OCI-LY7 (cell line): Measurements from ENCODE around the gene OR7C1. TPM values are rescaled to one million over a fixed set of nuclear protein-coding genes. Genes with fewer than 3 reads are reported as not detected.

Source experiments
- BruUV-seq: library from RNA; stranded (reverse); fragments of 400-500 nt; replicated peaks from 2 replicates; lab custom pipeline; 2021; lab: Mats Ljungman, UMichigan
- CTCF ChIA-PET: fragments of 300-600 bp; sonication (Branson Sonifier 250); formaldehyde crosslinking; loops from one replicate; lab custom pipeline; 2022; ENCODE audit warnings: antibody characterized with exemption; ENCODE audit not compliant: unreplicated experiment; lab: Charles Lee
- POLR2A ChIA-PET: fragments of 300-600 bp; sonication (Branson Sonifier 250); formaldehyde crosslinking; loops from one replicate; lab custom pipeline; 2022; ENCODE audit warnings: antibody characterized with exemption; lab: Charles Lee
- DNase-seq: peaks from one replicate; pipeline ENCODE4 v3.0.0-alpha.2; 2015; ENCODE audit warnings: low spot score
- H2AFZ ChIP-seq: fragments of 200-600 bp; sonication (generic), shearing (Covaris generic); 2 replicates; pipeline ENCODE4 v1.6.1; 2014; ENCODE audit warnings: mild to moderate bottlenecking, antibody characterized with exemption, low read length, moderate library complexity
- H3K27ac ChIP-seq: fragments of 200-600 bp; sonication (generic); 2 replicates; pipeline ENCODE4 v1.5.1; 2014; ENCODE audit warnings: mixed run types, low read depth, mild to moderate bottlenecking, moderate library complexity, low read length, inconsistent platforms; ENCODE audit not compliant: poor library complexity, severe bottlenecking
- H3K36me3 ChIP-seq: fragments of 200-600 bp; sonication (generic); 2 replicates; pipeline ENCODE4 v1.6.1; 2014; ENCODE audit warnings: mild to moderate bottlenecking, antibody characterized with exemption, low read length, moderate library complexity, mixed read lengths; ENCODE audit not compliant: insufficient read depth
- H3K4me1 ChIP-seq: fragments of 200-600 bp; sonication (generic); 2 replicates; pipeline ENCODE4 v1.5.1; 2014; ENCODE audit warnings: mild to moderate bottlenecking, low read length; ENCODE audit not compliant: insufficient read depth, poor library complexity, severe bottlenecking
- H3K4me2 ChIP-seq: fragments of 200-600 bp; sonication (generic); 2 replicates; pipeline ENCODE4 v1.6.1; 2014; ENCODE audit warnings: mild to moderate bottlenecking, low read length
- H3K4me3 ChIP-seq: fragments of 200-600 bp; sonication (generic); 2 replicates; pipeline ENCODE4 v1.5.1; 2014; ENCODE audit warnings: mild to moderate bottlenecking, low read depth, low read length; ENCODE audit not compliant: poor library complexity, severe bottlenecking
- H3K79me2 ChIP-seq: fragments of 200-600 bp; sonication (generic); 2 replicates; pipeline ENCODE4 v1.6.1; 2016; ENCODE audit warnings: low read depth, mild to moderate bottlenecking, low read length, moderate library complexity, mixed read lengths; ENCODE audit not compliant: insufficient read depth
- H3K9me2 ChIP-seq: fragments of 200-600 bp; sonication (generic); 2 replicates; pipeline ENCODE4 v1.6.1; 2016; ENCODE audit warnings: mild to moderate bottlenecking, low read length, mixed read lengths; ENCODE audit not compliant: insufficient read depth
- H3K9me3 ChIP-seq: fragments of 200-600 bp; sonication (generic); 2 replicates; pipeline ENCODE4 v1.6.1; 2014; ENCODE audit warnings: mild to moderate bottlenecking, mixed run types, low read length, mixed read lengths
- H4K20me1 ChIP-seq: fragments of 200-600 bp; sonication (generic); 2 replicates; pipeline ENCODE4 v1.6.1; 2014; ENCODE audit warnings: mild to moderate bottlenecking, antibody characterized with exemption, low read length, moderate library complexity, mixed read lengths; ENCODE audit not compliant: insufficient read depth
- EZH2phosphoT487 ChIP-seq: fragments of 200-600 bp; sonication (generic); IDR thresholded peaks from 2 replicates; pipeline ENCODE4 v1.6.1; 2018; ENCODE audit warnings: low read depth, borderline replicate concordance, mild to moderate bottlenecking, mixed run types, antibody characterized with exemption, low read length, moderate library complexity, mixed read lengths
- intact Hi-C: fragments of 100-400 bp; cut with micrococcal nuclease; formaldehyde crosslinking; loops from one replicate; pipeline ENCODE4 v1.10.0; 2022; ENCODE audit not compliant: unreplicated experiment
- total RNA-seq, 2 experiments: library from RNA; depleted of rRNA in 1 of 2; stranded (reverse); fragments of >200 nt in 1 of 2; shearing (Covaris generic) in 1 of 2; gene quantifications; 2 replicates each; pipeline ENCODE4 v1.2.3, GENCODE V29; 2014 to 2022
- TF ChIP-seq, protein P1 (sequence below): fragments of 200-600 bp; sonication (generic); conservative IDR thresholded peaks from 2 replicates; pipeline ENCODE4 v1.5.1; 2014; ENCODE audit warnings: mild to moderate bottlenecking, antibody characterized with exemption, low read length, moderate library complexity, mixed read lengths

The OR7C1 gene
- total RNA-seq, 2 experiments from 2014 or later: not detected

DNA sequence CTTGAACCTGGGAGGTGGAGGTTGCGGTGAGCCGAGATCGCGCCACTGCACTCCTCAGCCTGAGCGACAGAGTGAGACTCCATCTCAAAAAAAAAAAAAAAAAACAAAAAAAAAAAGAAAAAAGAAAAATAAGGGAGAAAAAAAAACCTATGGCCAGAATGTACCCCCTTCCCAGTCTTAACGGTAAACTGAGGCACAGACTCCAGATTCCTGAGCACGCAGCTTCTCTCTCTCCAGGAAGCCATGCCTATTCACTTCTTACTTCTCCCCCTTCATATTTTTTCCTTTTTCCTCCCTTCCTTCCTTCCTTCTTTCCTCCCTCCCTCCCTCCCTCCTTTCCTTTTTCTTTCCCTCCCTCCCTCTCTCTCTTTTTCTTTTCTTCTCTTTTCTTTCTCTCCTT lies 62.0 kb downstream of the OR7C1 start:
- H2AFZ ChIP-seq: no peak overlapping the region
- H3K27ac ChIP-seq: no peak overlapping the region
- no TSS peak for BruUV-seq
- H3K9me3 ChIP-seq: no peaks in the 10 kb centered on the region
- DNase-seq: no peak
- H3K79me2 ChIP-seq: no peaks in the 10 kb centered on the region
- no peak overlapping the region for H3K4me3 ChIP-seq
- peaks cover 5% of the 10 kb centered on the region for H3K4me1 ChIP-seq
- POLR2A ChIA-PET: interaction anchor here (0.6 kb wide), 1 partner anchor 100 kb away, joined by 4 read pairs; no protein-coding TSS in a partner anchor
- no peaks in the 10 kb centered on the region for H4K20me1 ChIP-seq
- H3K4me2 ChIP-seq: no peak overlapping the region
- no peaks in the 10 kb centered on the region for H3K9me2 ChIP-seq
- TF ChIP-seq, protein P1, sequence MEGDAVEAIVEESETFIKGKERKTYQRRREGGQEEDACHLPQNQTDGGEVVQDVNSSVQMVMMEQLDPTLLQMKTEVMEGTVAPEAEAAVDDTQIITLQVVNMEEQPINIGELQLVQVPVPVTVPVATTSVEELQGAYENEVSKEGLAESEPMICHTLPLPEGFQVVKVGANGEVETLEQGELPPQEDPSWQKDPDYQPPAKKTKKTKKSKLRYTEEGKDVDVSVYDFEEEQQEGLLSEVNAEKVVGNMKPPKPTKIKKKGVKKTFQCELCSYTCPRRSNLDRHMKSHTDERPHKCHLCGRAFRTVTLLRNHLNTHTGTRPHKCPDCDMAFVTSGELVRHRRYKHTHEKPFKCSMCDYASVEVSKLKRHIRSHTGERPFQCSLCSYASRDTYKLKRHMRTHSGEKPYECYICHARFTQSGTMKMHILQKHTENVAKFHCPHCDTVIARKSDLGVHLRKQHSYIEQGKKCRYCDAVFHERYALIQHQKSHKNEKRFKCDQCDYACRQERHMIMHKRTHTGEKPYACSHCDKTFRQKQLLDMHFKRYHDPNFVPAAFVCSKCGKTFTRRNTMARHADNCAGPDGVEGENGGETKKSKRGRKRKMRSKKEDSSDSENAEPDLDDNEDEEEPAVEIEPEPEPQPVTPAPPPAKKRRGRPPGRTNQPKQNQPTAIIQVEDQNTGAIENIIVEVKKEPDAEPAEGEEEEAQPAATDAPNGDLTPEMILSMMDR: no peak
- no peak for TF ChIP-seq EZH2phosphoT487
- intact Hi-C loops: no loop called here
- CTCF ChIA-PET: no interaction called here
- no peaks in the 10 kb centered on the region for H3K36me3 ChIP-seq

DNA sequence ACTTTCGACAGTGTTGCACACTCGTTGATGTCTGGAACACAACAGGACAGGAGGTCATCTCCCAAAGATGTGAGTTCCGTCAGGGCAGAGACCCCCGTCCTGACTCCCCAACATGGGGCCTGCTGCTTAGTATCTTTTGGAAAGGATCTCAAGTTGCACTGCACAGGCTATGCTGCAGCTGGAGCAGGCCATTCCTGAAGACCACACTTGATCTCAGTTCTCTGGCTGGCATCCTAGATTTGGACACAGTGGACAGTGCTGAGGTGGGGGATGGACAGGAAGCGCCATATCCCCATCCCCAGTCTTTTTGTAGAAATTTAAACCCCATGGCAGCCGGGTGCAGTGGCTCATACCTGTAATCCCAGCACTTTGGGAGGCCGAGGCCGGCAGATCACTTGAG lies 62.5 kb downstream of the OR7C1 start:
- peaks cover 5% of the 10 kb centered on the region for H3K4me1 ChIP-seq
- ChIA-PET POLR2A (no interaction called here), CTCF (no interaction called here)
- no peaks in the 10 kb centered on the region for H3K9me3 ChIP-seq
- H2AFZ ChIP-seq: no peak overlapping the region
- TF ChIP-seq EZH2phosphoT487: no peak
- TF ChIP-seq, protein P1: no peak
- H4K20me1 ChIP-seq: no peaks in the 10 kb centered on the region
- no TSS peak for BruUV-seq
- intact Hi-C loops: no loop called here
- H3K36me3 ChIP-seq: no peaks in the 10 kb centered on the region
- H3K4me2 ChIP-seq: no peak overlapping the region
- no peak for DNase-seq
- no peak overlapping the region for H3K4me3 ChIP-seq
- no peak overlapping the region for H3K27ac ChIP-seq
- H3K79me2 ChIP-seq: no peaks in the 10 kb centered on the region
- no peaks in the 10 kb centered on the region for H3K9me2 ChIP-seq

DNA sequence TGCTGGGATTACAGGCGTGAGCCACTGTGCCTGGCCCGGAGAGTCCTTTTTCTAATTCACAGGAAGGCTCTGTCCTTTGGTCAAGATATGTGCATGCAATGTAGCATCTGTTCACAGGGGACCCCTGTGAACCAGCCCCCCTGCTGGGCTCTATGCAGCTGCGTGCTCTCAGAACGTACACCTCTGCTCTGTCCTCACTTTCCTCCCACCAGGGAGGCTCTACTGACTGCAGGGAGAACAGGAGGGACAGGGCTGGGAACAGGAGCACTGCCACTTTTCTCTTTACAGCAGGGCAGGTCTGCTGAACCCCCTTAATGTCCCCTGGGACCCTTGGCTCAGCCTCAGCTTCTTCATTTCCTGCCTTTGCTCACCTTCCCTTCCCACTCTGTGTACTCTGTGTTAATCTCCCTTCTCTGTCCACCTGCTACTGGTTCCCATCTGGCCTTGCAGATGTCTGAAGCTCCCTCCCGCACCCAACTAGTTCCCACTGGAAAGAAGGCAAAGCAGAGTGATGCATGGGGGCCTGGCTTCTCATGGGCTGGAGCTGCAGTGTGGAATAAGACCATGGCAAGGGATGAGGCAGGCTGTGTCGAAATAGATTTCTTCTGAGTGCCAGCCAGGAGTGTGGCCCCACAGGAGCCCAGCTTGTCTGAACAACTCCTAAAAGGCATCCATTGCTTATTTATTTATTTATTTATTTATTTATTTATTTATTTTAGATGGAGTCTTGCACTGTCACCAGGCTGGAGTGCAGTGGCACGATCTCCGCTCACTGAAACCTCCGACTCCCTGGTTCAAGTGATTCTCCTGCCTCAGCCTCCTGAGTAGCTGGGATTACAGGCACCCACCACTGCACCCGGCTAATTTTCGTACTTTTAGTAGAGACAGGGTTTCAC lies 63.8 kb downstream of the OR7C1 start:
- Histone ChIP-seq H2AFZ (no peak overlapping the region), H3K27ac (no peak overlapping the region), H3K79me2 (no peaks in the 10 kb centered on the region), H3K36me3 (no peaks in the 10 kb centered on the region), H3K4me1 (peaks cover 5% of the 10 kb centered on the region), H3K9me3 (no peaks in the 10 kb centered on the region), H4K20me1 (no peaks in the 10 kb centered on the region), H3K9me2 (no peaks in the 10 kb centered on the region), H3K4me2 (no peak overlapping the region), H3K4me3 (no peak overlapping the region)
- intact Hi-C loops: no loop called here
- ChIA-PET POLR2A (interaction anchor here (0.6 kb wide), 2 partner anchors 13 to 26 kb away, joined by 3 to 4 read pairs; no protein-coding TSS in a partner anchor), CTCF (no interaction called here)
- peak; percentile 20 for DNase-seq
- TF ChIP-seq, protein P1: no peak
- no peak for TF ChIP-seq EZH2phosphoT487
- no TSS peak for BruUV-seq
